MCF 10A (cell line): ENCODE results near the gene L3MBTL3. TPM values are rescaled to one million over a fixed set of nuclear protein-coding genes. Genes with fewer than 3 reads are reported as not detected.

Source experiments
- BruUV-seq: library from RNA; stranded (reverse); fragments of 400-500 nt; replicated peaks from 2 replicates; lab custom pipeline; 2021; lab: Mats Ljungman, UMichigan
- CTCF ChIA-PET: fragments of 300-600 bp; sonication (Branson Sonifier 250); formaldehyde crosslinking; extraction: SDS; loops from one replicate; lab custom pipeline; 2021; ENCODE audit warnings: antibody characterized with exemption, inconsistent platforms; lab: Yijun Ruan, JAX
- POLR2A ChIA-PET: fragments of 300-600, 350-650 bp; sonication (Branson Sonifier 250); formaldehyde crosslinking; extraction: SDS; loops from one replicate; lab custom pipeline; 2020; ENCODE audit warnings: antibody characterized with exemption, inconsistent platforms; lab: Yijun Ruan, JAX
- DNase-seq: peaks from one replicate; pipeline ENCODE4 v3.0.0-alpha.2; 2018; ENCODE audit not compliant: unreplicated experiment
- H3K27ac Mint-ChIP-seq: one replicate; pipeline ENCODE4 v1.8.0; 2022; ENCODE audit warnings: mild to moderate bottlenecking, low read depth, mixed read lengths; ENCODE audit not compliant: unreplicated experiment
- H3K27me3 Mint-ChIP-seq: one replicate; pipeline ENCODE4 v1.8.0; 2022; ENCODE audit warnings: mixed read lengths; ENCODE audit not compliant: insufficient read depth, unreplicated experiment
- H3K36me3 Mint-ChIP-seq: one replicate; pipeline ENCODE4 v1.8.0; 2022; ENCODE audit warnings: mild to moderate bottlenecking, moderate library complexity, mixed read lengths; ENCODE audit not compliant: insufficient read depth, unreplicated experiment
- H3K4me1 Mint-ChIP-seq: one replicate; pipeline ENCODE4 v1.8.0; 2022; ENCODE audit warnings: mixed read lengths; ENCODE audit not compliant: insufficient read depth, unreplicated experiment
- H3K4me3 Mint-ChIP-seq: one replicate; pipeline ENCODE4 v1.8.0; 2022; ENCODE audit warnings: mild to moderate bottlenecking, moderate library complexity, mixed read lengths; ENCODE audit not compliant: unreplicated experiment
- H3K9me3 Mint-ChIP-seq: one replicate; pipeline ENCODE4 v1.8.0; 2022; ENCODE audit warnings: mixed read lengths; ENCODE audit not compliant: unreplicated experiment
- intact Hi-C: fragments of 100-400 bp; cut with micrococcal nuclease; formaldehyde crosslinking; loops from 2 replicates; pipeline ENCODE4 v1.14.1; 2022
- total RNA-seq: library from RNA; stranded (reverse); gene quantifications from 2 replicates; pipeline ENCODE4 v1.2.3, GENCODE V29; 2022
- TF ChIP-seq, protein P1 (sequence below): fragments of 200-600 bp; IDR thresholded peaks from one replicate; pipeline ENCODE4 v1.8.0; 2022; ENCODE audit warnings: antibody characterized with exemption, mild to moderate bottlenecking; ENCODE audit not compliant: unreplicated experiment

The L3MBTL3 gene
- total RNA-seq, 1 experiment from 2014 or later = 5.2 TPM

DNA sequence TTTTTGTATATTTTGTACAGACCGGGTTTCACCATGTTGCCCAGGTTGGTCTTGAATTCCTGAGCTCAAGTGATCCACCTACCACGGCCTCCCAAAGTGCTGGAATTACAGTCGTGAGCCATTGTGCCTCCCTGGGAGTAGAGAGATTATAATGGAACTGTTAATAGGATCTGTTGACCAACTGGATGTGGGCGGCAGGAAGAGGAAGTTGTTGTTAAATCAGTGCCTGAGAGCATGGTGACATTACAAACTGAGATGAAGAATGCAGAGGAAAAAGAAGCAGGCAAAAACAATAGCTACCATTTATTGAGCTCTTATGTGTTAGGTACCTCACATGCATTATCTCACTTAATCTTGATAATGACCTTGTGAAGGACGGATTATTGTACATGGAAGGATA is 9.2 kb upstream of the L3MBTL3 start:
- no peak overlapping the region for H3K4me3 Mint-ChIP-seq
- no peaks in the 10 kb centered on the region for H3K27me3 Mint-ChIP-seq
- H3K9me3 Mint-ChIP-seq = no peaks in the 10 kb centered on the region
- no peaks in the 10 kb centered on the region for H3K4me1 Mint-ChIP-seq
- POLR2A ChIA-PET = no interaction called here
- CTCF ChIA-PET = no interaction called here
- intact Hi-C loops = no loop called here
- TF ChIP-seq, protein P1, sequence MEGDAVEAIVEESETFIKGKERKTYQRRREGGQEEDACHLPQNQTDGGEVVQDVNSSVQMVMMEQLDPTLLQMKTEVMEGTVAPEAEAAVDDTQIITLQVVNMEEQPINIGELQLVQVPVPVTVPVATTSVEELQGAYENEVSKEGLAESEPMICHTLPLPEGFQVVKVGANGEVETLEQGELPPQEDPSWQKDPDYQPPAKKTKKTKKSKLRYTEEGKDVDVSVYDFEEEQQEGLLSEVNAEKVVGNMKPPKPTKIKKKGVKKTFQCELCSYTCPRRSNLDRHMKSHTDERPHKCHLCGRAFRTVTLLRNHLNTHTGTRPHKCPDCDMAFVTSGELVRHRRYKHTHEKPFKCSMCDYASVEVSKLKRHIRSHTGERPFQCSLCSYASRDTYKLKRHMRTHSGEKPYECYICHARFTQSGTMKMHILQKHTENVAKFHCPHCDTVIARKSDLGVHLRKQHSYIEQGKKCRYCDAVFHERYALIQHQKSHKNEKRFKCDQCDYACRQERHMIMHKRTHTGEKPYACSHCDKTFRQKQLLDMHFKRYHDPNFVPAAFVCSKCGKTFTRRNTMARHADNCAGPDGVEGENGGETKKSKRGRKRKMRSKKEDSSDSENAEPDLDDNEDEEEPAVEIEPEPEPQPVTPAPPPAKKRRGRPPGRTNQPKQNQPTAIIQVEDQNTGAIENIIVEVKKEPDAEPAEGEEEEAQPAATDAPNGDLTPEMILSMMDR = no peak
- no TSS peak for BruUV-seq
- peaks cover 11% of the 10 kb centered on the region for H3K36me3 Mint-ChIP-seq
- no peak for DNase-seq
- no peak overlapping the region for H3K27ac Mint-ChIP-seq

DNA sequence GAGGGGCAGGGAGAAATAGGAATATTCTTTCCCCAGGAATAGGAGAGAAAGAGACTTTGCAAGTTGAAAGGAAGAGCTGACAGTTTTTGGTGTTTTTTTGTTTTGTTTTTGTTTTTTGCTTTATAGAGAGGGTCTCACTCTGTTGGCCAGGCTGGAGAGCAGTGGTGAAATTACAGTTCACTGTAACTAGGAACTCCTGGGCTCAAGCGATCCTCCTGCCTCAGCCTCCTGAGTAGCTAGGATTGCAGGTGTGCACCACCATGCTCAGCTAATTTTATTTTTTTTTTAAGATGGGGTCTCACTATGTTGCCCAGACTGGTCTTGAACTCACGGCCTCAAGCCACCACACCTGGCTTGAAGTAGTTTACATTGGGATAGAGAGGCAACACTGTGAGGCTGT is 8.0 kb upstream of the L3MBTL3 start:
- TF ChIP-seq, protein P1 = no peak
- ChIA-PET POLR2A (no interaction called here), CTCF (interaction anchor here (0.6 to 2.0 kb wide), 3 partner anchors 11 to 170 kb away, joined by 3 to 5 read pairs (median 3); no protein-coding TSS in a partner anchor)
- Mint-ChIP-seq H3K27me3 (no peaks in the 10 kb centered on the region), H3K36me3 (peaks cover 11% of the 10 kb centered on the region), H3K27ac (no peak overlapping the region), H3K4me1 (no peaks in the 10 kb centered on the region), H3K4me3 (no peak overlapping the region), H3K9me3 (no peaks in the 10 kb centered on the region)
- intact Hi-C loops = no loop called here
- no peak for DNase-seq
- no TSS peak for BruUV-seq

DNA sequence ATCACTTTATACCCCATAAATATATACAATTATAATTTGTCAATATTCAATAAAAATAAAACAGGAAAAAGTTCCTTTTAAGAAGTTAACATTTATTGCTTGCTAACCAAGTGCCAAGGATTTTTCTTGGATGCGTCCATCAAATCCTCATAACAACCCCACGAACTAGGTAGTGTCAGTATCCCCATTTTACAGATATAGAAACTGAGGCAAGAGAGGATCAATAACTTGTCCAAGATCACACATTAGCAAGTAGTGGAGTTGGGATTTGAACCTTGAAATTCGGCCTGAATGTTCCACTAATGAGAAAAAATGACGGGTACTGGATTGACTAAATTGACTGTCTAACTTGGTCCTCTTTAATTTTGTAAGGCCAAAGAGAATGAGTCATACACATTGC is 5.7 kb upstream of the L3MBTL3 start:
- POLR2A ChIA-PET = no interaction called here
- intact Hi-C loops = no loop called here
- Mint-ChIP-seq H3K4me3 (no peak overlapping the region), H3K9me3 (no peaks in the 10 kb centered on the region), H3K27ac (no peak overlapping the region), H3K36me3 (peaks cover 11% of the 10 kb centered on the region), H3K4me1 (no peaks in the 10 kb centered on the region), H3K27me3 (no peaks in the 10 kb centered on the region)
- BruUV-seq = no TSS peak
- CTCF ChIA-PET = interaction anchor here (1.6 kb wide), 1 partner anchor 415 kb away, joined by 3 read pairs; no protein-coding TSS in a partner anchor
- DNase-seq = no peak
- TF ChIP-seq, protein P1 = no peak

DNA sequence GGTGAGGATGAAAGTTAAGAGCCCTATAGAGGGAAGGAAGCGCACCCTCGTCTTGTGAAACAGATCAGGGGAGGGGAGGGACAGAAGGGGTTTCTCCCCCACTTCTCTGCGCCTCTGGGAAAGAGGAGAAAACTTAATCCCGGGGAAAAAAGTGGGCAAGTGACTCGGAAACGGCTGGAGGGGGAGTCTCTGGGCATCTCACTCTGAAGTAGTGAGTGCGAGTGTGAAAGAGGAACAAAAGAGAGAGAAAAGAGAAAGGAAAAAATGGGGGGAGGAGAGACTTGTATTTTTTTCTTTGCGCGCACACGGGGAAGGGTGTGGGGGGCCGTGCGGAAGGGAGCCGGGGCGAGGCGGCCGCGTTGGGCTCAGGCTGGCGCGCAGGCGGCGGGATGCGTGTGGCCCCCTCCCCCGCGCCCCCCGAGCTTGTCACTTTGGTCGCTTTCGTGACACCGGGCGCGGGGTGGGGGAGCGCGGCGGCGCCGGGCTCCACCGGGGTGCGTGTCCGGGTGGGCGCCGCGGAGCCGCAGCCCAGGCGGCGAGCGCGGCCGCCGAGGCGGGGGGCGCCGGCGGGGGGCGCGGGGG is 454 bp downstream of the L3MBTL3 start:
- DNase-seq = no peak
- TF ChIP-seq, protein P1 = no peak
- peak overlapping the region; percentile 80 for H3K27ac Mint-ChIP-seq
- ChIA-PET CTCF (interaction anchor here (0.7 to 1.2 kb wide), 2 partner anchors 793 to 853 kb away, joined by 3 read pairs; no protein-coding TSS in a partner anchor), POLR2A (interaction anchor here (0.6 to 1.0 kb wide), 5 partner anchors 125 to 421 kb away, joined by 3 to 4 read pairs (median 3); partner anchors contain the start of gene ARHGAP18)
- no peaks in the 10 kb centered on the region for H3K4me1 Mint-ChIP-seq
- peaks cover 7% of the 10 kb centered on the region for H3K36me3 Mint-ChIP-seq
- H3K27me3 Mint-ChIP-seq = no peaks in the 10 kb centered on the region
- intact Hi-C loops = no loop called here
- no peaks in the 10 kb centered on the region for H3K9me3 Mint-ChIP-seq
- no TSS peak for BruUV-seq
- H3K4me3 Mint-ChIP-seq = peak overlapping the region; percentile 94
